WTC11 (cell line): ENCODE data around the gene CH25H. TPM values are rescaled to one million over a fixed set of nuclear protein-coding genes. Genes with fewer than 3 reads are reported as not detected.

Experiments used
- ATAC-seq: fragments of 200-7000 bp; cut with Tn5 transposase; 2 replicates; pipeline ENCODE4 v1.10.0; 2021; ENCODE audit warnings: mild to moderate bottlenecking, moderate library complexity
- CTCF ChIA-PET: fragments of 300-600 bp; sonication (Branson Sonifier 250); formaldehyde crosslinking; loops from one replicate; lab custom pipeline; 2021; ENCODE audit warnings: antibody characterized with exemption; lab: Charles Lee
- POLR2A ChIA-PET: fragments of 350-600 bp; sonication (Branson Sonifier 250); formaldehyde crosslinking; loops from one replicate; lab custom pipeline; 2021; ENCODE audit warnings: antibody characterized with exemption; lab: Charles Lee
- DNase-seq: peaks from one replicate; pipeline ENCODE4 v3.0.0; 2021; ENCODE audit warnings: low spot score
- H3K27ac Mint-ChIP-seq: 2 replicates; pipeline ENCODE4 v1.8.0; 2021; ENCODE audit warnings: mixed read lengths
- H3K27me3 Mint-ChIP-seq: 2 replicates; pipeline ENCODE4 v1.8.0; 2021; ENCODE audit warnings: low read depth, mild to moderate bottlenecking, moderate library complexity, mixed read lengths
- H3K36me3 Mint-ChIP-seq: 2 replicates; pipeline ENCODE4 v1.8.0; 2021; ENCODE audit warnings: mixed read lengths
- H3K4me1 Mint-ChIP-seq: 2 replicates; pipeline ENCODE4 v1.8.0; 2022; ENCODE audit warnings: mixed read lengths
- H3K4me3 Mint-ChIP-seq: 2 replicates; pipeline ENCODE4 v1.8.0; 2021; ENCODE audit warnings: mild to moderate bottlenecking, moderate library complexity, mixed read lengths
- H3K9me3 Mint-ChIP-seq: 2 replicates; pipeline ENCODE4 v1.8.0; 2021; ENCODE audit warnings: mixed read lengths
- ATF1 ChIP-seq: sonication (generic); formaldehyde crosslinking; IDR thresholded peaks from 2 replicates; pipeline ENCODE4 v1.8.1; 2023; ENCODE audit warnings: mild to moderate bottlenecking, moderate library complexity, missing genetic modification reagents
- CREB1 ChIP-seq: sonication (generic); formaldehyde crosslinking; IDR thresholded peaks from 2 replicates; pipeline ENCODE4 v1.8.0; 2023; ENCODE audit warnings: mild to moderate bottlenecking, missing genetic modification reagents
- ERG ChIP-seq: fragments of 250-450 bp; sonication (Bioruptor Pico); IDR thresholded peaks from 2 replicates; pipeline ENCODE4 v1.8.0; 2021; ENCODE audit warnings: mild to moderate bottlenecking
- ESRRA ChIP-seq: sonication (generic); formaldehyde crosslinking; IDR thresholded peaks from 2 replicates; pipeline ENCODE4 v1.8.1; 2022; ENCODE audit warnings: mild to moderate bottlenecking, missing genetic modification reagents, borderline replicate concordance
- FOXJ3 ChIP-seq: sonication (generic); formaldehyde crosslinking; IDR thresholded peaks from 2 replicates; pipeline ENCODE4 v1.9.0; 2021; ENCODE audit warnings: missing genetic modification reagents, mild to moderate bottlenecking, borderline replicate concordance
- GABPB1 ChIP-seq: sonication (generic); formaldehyde crosslinking; IDR thresholded peaks from 2 replicates; pipeline ENCODE4 v1.8.1; 2023; ENCODE audit warnings: mild to moderate bottlenecking, missing genetic modification reagents
- GRHL2 ChIP-seq: fragments of 250-450 bp; sonication (Bioruptor Pico); IDR thresholded peaks from 2 replicates; pipeline ENCODE4 v1.8.0; 2022; ENCODE audit warnings: mild to moderate bottlenecking, moderate library complexity; ENCODE audit not compliant: insufficient replicate concordance, severe bottlenecking
- IRF2 ChIP-seq: sonication (generic); formaldehyde crosslinking; IDR thresholded peaks from 2 replicates; pipeline ENCODE4 v1.8.0; 2022; ENCODE audit warnings: low read depth, missing genetic modification reagents, borderline replicate concordance
- NFE2L1 ChIP-seq: sonication (generic); formaldehyde crosslinking; IDR thresholded peaks from 2 replicates; pipeline ENCODE4 v1.8.1; 2023; ENCODE audit warnings: missing genetic modification reagents
- NR3C1 ChIP-seq: sonication (generic); formaldehyde crosslinking; conservative IDR thresholded peaks from 2 replicates; pipeline ENCODE4 v1.8.1; 2023; ENCODE audit warnings: low read depth, mild to moderate bottlenecking, missing genetic modification reagents
- RORB ChIP-seq: fragments of 250-450 bp; sonication (Bioruptor Pico); IDR thresholded peaks from 2 replicates; pipeline ENCODE4 v1.9.0; 2021; ENCODE audit warnings: mild to moderate bottlenecking
- TEAD1 ChIP-seq: sonication (generic); formaldehyde crosslinking; IDR thresholded peaks from 2 replicates; pipeline ENCODE4 v1.8.0; 2022; ENCODE audit warnings: mild to moderate bottlenecking, missing genetic modification reagents
- ZNF219 ChIP-seq: sonication (generic); formaldehyde crosslinking; IDR thresholded peaks from 2 replicates; pipeline ENCODE4 v1.8.0; 2023; ENCODE audit warnings: missing genetic modification reagents, mild to moderate bottlenecking, borderline replicate concordance
- ZNF232 ChIP-seq: sonication (generic); formaldehyde crosslinking; IDR thresholded peaks from 2 replicates; pipeline ENCODE4 v1.8.0; 2022; ENCODE audit warnings: mild to moderate bottlenecking, missing genetic modification reagents
- ZNF263 ChIP-seq: sonication (generic); formaldehyde crosslinking; IDR thresholded peaks from 2 replicates; pipeline ENCODE4 v1.8.1; 2022; ENCODE audit warnings: low read depth, mild to moderate bottlenecking, moderate library complexity, missing genetic modification reagents
- ZNF396 ChIP-seq: fragments of 250-450 bp; sonication (Bioruptor Pico); IDR thresholded peaks from 2 replicates; pipeline ENCODE4 v1.8.0; 2021; ENCODE audit warnings: mild to moderate bottlenecking, moderate library complexity, borderline replicate concordance
- ZNF425 ChIP-seq: fragments of 250-450 bp; sonication (Bioruptor Pico); conservative IDR thresholded peaks from 2 replicates; pipeline ENCODE4 v1.9.0; 2021; ENCODE audit warnings: mild to moderate bottlenecking
- total RNA-seq: library from RNA; stranded (reverse); gene quantifications from 3 replicates; pipeline ENCODE4 v1.2.3, GENCODE V29; 2021
- TF ChIP-seq, protein P1 (sequence below): sonication (generic); formaldehyde crosslinking; IDR thresholded peaks from 2 replicates; pipeline ENCODE4 v1.8.0; 2022; ENCODE audit warnings: mild to moderate bottlenecking, missing genetic modification reagents
- TF ChIP-seq, protein P2 (sequence below): sonication (generic); formaldehyde crosslinking; IDR thresholded peaks from 2 replicates; pipeline ENCODE4 v1.8.1; 2023; ENCODE audit warnings: mild to moderate bottlenecking, missing genetic modification reagents, borderline replicate concordance
- TF ChIP-seq, protein P3 (sequence below): sonication (generic); formaldehyde crosslinking; IDR thresholded peaks from 2 replicates; pipeline ENCODE4 v1.8.1; 2023; ENCODE audit warnings: mild to moderate bottlenecking, moderate library complexity, missing genetic modification reagents
- TF ChIP-seq, protein P4 (sequence below): fragments of 250-450 bp; sonication (Bioruptor Pico); IDR thresholded peaks from 2 replicates; pipeline ENCODE4 v1.9.0; 2021; ENCODE audit warnings: mild to moderate bottlenecking

The CH25H gene
- total RNA-seq, 1 experiment from 2014 or later = not detected

DNA sequence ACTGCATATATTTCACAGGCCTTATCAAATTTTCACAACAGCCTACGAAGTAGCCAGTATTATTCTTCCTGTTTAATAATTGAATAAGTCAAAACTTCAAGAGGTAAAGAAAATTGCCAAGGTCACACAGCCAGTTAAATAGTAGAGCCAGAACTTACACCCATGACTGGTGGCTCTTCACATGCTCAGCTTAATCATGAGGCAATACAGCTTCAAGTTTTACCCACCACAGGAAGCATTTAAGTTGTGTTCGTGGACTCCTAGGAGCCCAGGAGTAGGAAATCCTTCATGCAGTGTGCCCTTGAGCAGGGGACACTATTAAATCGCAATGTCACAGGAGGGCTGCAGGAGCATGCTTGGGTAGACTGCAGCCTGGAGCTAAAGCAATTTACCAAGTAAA lies 33.4 kb upstream of the CH25H start:
- no peak for DNase-seq
- Mint-ChIP-seq H3K27me3 (no peaks in the 10 kb centered on the region), H3K27ac (peak overlapping the region; percentile 86; the same call in 1 of the 2 replicates), H3K9me3 (no peaks in the 10 kb centered on the region), H3K4me3 (no peak overlapping the region)
- CTCF ChIA-PET = interaction anchor here (1.2 to 3.4 kb wide), 2 partner anchors 8 to 22 kb away, joined by 5 to 11 read pairs; no protein-coding TSS in a partner anchor
- TF ChIP-seq, protein P1, sequence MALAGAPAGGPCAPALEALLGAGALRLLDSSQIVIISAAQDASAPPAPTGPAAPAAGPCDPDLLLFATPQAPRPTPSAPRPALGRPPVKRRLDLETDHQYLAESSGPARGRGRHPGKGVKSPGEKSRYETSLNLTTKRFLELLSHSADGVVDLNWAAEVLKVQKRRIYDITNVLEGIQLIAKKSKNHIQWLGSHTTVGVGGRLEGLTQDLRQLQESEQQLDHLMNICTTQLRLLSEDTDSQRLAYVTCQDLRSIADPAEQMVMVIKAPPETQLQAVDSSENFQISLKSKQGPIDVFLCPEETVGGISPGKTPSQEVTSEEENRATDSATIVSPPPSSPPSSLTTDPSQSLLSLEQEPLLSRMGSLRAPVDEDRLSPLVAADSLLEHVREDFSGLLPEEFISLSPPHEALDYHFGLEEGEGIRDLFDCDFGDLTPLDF (CRISPR knock-in tag) = no peak
- TF ChIP-seq GABPB1 (no peak), ERG (CRISPR knock-in tag) (no peak), ZNF425 (no peak), ZNF263 (CRISPR knock-in tag) (no peak), ZNF232 (CRISPR knock-in tag) (no peak), ESRRA (CRISPR knock-in tag) (no peak), ATF1 (no peak), RORB (CRISPR knock-in tag) (no peak), IRF2 (no peak), CREB1 (CRISPR knock-in tag) (no peak), NR3C1 (no peak), FOXJ3 (no peak), TEAD1 (no peak), ZNF219 (CRISPR knock-in tag) (no peak)
- TF ChIP-seq, protein P2, sequence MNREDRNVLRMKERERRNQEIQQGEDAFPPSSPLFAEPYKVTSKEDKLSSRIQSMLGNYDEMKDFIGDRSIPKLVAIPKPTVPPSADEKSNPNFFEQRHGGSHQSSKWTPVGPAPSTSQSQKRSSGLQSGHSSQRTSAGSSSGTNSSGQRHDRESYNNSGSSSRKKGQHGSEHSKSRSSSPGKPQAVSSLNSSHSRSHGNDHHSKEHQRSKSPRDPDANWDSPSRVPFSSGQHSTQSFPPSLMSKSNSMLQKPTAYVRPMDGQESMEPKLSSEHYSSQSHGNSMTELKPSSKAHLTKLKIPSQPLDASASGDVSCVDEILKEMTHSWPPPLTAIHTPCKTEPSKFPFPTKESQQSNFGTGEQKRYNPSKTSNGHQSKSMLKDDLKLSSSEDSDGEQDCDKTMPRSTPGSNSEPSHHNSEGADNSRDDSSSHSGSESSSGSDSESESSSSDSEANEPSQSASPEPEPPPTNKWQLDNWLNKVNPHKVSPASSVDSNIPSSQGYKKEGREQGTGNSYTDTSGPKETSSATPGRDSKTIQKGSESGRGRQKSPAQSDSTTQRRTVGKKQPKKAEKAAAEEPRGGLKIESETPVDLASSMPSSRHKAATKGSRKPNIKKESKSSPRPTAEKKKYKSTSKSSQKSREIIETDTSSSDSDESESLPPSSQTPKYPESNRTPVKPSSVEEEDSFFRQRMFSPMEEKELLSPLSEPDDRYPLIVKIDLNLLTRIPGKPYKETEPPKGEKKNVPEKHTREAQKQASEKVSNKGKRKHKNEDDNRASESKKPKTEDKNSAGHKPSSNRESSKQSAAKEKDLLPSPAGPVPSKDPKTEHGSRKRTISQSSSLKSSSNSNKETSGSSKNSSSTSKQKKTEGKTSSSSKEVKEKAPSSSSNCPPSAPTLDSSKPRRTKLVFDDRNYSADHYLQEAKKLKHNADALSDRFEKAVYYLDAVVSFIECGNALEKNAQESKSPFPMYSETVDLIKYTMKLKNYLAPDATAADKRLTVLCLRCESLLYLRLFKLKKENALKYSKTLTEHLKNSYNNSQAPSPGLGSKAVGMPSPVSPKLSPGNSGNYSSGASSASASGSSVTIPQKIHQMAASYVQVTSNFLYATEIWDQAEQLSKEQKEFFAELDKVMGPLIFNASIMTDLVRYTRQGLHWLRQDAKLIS (CRISPR knock-in tag) = no peak
- TF ChIP-seq, all 79 proteins: peak for 0
- POLR2A ChIA-PET = no interaction called here
- Mint-ChIP-seq H3K36me3 (peaks cover 4% of the 10 kb centered on the region; the same call in 1 of the 2 replicates), H3K4me1 (peaks cover 54% of the 10 kb centered on the region)
- no peak for ATAC-seq

- Mint-ChIP-seq H3K36me3 (peaks cover 4% of the 10 kb centered on the region; the same call in 1 of the 2 replicates), H3K4me3 (no peak overlapping the region), H3K4me1 (peaks cover 53% of the 10 kb centered on the region), H3K9me3 (no peaks in the 10 kb centered on the region), H3K27me3 (no peaks in the 10 kb centered on the region), H3K27ac (no peak overlapping the region)
- DNase-seq (no peak), ATAC-seq (no peak)
- POLR2A ChIA-PET = no interaction called here
- CTCF ChIA-PET = no interaction called here
- TF ChIP-seq ZNF396 (CRISPR knock-in tag) (no peak), NFE2L1 (no peak), GRHL2 (no peak), TEAD1 (no peak)
- TF ChIP-seq, protein P3, sequence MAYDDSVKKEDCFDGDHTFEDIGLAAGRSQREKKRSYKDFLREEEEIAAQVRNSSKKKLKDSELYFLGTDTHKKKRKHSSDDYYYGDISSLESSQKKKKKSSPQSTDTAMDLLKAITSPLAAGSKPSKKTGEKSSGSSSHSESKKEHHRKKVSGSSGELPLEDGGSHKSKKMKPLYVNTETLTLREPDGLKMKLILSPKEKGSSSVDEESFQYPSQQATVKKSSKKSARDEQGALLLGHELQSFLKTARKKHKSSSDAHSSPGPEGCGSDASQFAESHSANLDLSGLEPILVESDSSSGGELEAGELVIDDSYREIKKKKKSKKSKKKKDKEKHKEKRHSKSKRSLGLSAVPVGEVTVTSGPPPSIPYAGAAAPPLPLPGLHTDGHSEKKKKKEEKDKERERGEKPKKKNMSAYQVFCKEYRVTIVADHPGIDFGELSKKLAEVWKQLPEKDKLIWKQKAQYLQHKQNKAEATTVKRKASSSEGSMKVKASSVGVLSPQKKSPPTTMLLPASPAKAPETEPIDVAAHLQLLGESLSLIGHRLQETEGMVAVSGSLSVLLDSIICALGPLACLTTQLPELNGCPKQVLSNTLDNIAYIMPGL (CRISPR knock-in tag) = no peak
- TF ChIP-seq, protein P4, sequence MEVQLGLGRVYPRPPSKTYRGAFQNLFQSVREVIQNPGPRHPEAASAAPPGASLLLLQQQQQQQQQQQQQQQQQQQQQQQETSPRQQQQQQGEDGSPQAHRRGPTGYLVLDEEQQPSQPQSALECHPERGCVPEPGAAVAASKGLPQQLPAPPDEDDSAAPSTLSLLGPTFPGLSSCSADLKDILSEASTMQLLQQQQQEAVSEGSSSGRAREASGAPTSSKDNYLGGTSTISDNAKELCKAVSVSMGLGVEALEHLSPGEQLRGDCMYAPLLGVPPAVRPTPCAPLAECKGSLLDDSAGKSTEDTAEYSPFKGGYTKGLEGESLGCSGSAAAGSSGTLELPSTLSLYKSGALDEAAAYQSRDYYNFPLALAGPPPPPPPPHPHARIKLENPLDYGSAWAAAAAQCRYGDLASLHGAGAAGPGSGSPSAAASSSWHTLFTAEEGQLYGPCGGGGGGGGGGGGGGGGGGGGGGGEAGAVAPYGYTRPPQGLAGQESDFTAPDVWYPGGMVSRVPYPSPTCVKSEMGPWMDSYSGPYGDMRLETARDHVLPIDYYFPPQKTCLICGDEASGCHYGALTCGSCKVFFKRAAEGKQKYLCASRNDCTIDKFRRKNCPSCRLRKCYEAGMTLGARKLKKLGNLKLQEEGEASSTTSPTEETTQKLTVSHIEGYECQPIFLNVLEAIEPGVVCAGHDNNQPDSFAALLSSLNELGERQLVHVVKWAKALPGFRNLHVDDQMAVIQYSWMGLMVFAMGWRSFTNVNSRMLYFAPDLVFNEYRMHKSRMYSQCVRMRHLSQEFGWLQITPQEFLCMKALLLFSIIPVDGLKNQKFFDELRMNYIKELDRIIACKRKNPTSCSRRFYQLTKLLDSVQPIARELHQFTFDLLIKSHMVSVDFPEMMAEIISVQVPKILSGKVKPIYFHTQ (CRISPR knock-in tag) = no peak
Observed at GRCh38 chr10:89238956-89239644, 32.0 kb upstream of the CH25H start.
